Umbilical cord (tissue), 2 donors: Measurements from ENCODE around the gene OTUB1. TPM values are rescaled to one million over a fixed set of nuclear protein-coding genes. Genes with fewer than 3 reads are reported as not detected.
"Not testable (repeated sequence)": the region's sequence is repeated elsewhere in the genome, so short reads cannot be mapped to it uniquely, and the experiment has no call there.

ENCODE experiments used
- DNase-seq: peaks from one replicate; pipeline ENCODE4 v3.0.0-alpha.2; 2015; ENCODE audit warnings: low spot score
- total RNA-seq: library from RNA; depleted of rRNA; stranded (reverse); fragments of >200 nt; gene quantifications from one replicate; pipeline ENCODE4 v1.2.3, GENCODE V29; 2014; ENCODE audit warnings: low replicate concordance; ENCODE audit not compliant: insufficient read depth

OTUB1 gene
- total RNA-seq, 1 donor from 2014 or later, result 17.6 TPM

GRCh38 chr11:64042301-64042700, 56.1 kb downstream of the OTUB1 start:
- DNase-seq, result no peak

- DNase-seq, result no peak
Measured at GRCh38 chr11:64043545-64043944, 57.3 kb downstream of the OTUB1 start.

GRCh38 chr11:64044730-64045393, 58.6 kb downstream of the OTUB1 start:
- no peak for DNase-seq

GRCh38 chr11:64045700-64046099, 59.5 kb downstream of the OTUB1 start:
- DNase-seq, result no peak

GRCh38 chr11:64047373-64047772, 61.1 kb downstream of the OTUB1 start:
- DNase-seq, result not testable (repeated sequence)

Other genes with a start within 250 kb of the OTUB1 start
- gene ZFTA, start 217.7 kb upstream of the OTUB1 start, total RNA-seq, result 14.9 TPM
- 6.0 TPM for gene SPINDOC, start 173.0 kb upstream of the OTUB1 start, total RNA-seq
- 10.8 TPM for gene MARK2, start 147.3 kb upstream of the OTUB1 start, total RNA-seq
- 3.4 TPM for gene RCOR2, start 69.3 kb upstream of the OTUB1 start, total RNA-seq
- 3.6 TPM for gene NAA40, start 47.4 kb upstream of the OTUB1 start, total RNA-seq
- 234 TPM for gene COX8A, start 11.8 kb upstream of the OTUB1 start, total RNA-seq
- gene FLRT1, start 49.5 kb downstream of the OTUB1 start, total RNA-seq, result 0.48 TPM
- gene MACROD1, start 179.7 kb downstream of the OTUB1 start, total RNA-seq, result 8.9 TPM
- 47.2 TPM for gene STIP1, start 199.7 kb downstream of the OTUB1 start, total RNA-seq
- 14.2 TPM for gene FERMT3, start 220.3 kb downstream of the OTUB1 start, total RNA-seq
- 23.6 TPM for gene TRPT1, start 239.7 kb downstream of the OTUB1 start, total RNA-seq
- 17.3 TPM for gene NUDT22, start 239.8 kb downstream of the OTUB1 start, total RNA-seq
- gene DNAJC4, start 244.1 kb downstream of the OTUB1 start, total RNA-seq, result 13.5 TPM
- 46.9 TPM for gene VEGFB, start 248.1 kb downstream of the OTUB1 start, total RNA-seq